NCI-H2196 treated with DMSO at 0.1 percent for 48 hours (cell line): Measurements from ENCODE around the gene SLC35D3.
"Not testable (repeated sequence)": the region's sequence is repeated elsewhere in the genome, so short reads cannot be mapped to it uniquely, and the experiment has no call there.

ENCODE experiments used
- DNase-seq: peaks from one replicate; lab custom pipeline; 2025; ENCODE audit not compliant: unreplicated experiment; lab: John Stamatoyannopoulos, UW

The SLC35D3 gene, protein sequence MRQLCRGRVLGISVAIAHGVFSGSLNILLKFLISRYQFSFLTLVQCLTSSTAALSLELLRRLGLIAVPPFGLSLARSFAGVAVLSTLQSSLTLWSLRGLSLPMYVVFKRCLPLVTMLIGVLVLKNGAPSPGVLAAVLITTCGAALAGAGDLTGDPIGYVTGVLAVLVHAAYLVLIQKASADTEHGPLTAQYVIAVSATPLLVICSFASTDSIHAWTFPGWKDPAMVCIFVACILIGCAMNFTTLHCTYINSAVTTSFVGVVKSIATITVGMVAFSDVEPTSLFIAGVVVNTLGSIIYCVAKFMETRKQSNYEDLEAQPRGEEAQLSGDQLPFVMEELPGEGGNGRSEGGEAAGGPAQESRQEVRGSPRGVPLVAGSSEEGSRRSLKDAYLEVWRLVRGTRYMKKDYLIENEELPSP

DNA sequence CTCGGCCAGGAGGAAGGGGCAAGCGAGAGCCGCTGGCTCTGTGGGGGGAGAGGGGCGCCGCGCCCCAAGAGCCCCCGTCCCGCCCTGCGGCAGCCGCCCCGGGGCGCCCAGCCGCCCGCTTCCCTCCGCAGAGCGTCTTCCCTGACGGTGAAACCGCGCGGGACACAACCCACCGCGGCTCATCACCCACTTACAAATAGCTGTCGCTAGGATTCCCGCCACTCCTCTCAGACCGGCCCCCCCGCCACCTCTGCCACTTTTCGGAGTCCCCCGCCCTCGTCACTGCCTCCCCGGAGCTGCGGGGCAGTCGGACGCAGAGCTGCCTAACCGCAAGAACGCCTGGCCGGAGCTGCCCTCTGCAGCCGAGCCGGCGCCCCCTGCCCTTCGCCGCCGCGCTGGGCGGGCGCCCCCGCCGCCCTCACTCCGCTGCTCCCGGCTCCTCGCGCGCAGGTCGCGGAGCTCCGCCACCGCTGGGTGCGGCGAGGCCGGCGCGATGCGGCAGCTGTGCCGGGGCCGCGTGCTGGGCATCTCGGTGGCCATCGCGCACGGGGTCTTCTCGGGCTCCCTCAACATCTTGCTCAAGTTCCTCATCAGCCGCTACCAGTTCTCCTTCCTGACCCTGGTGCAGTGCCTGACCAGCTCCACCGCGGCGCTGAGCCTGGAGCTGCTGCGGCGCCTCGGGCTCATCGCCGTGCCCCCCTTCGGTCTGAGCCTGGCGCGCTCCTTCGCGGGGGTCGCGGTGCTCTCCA is at the start of gene SLC35D3:
SLC35D3 (plus strand) TSS at position 366 of the 749 bp plus-strand sequence; CDS start at position 494, 128 bp downstream.
- DNase-seq = no peak

DNA sequence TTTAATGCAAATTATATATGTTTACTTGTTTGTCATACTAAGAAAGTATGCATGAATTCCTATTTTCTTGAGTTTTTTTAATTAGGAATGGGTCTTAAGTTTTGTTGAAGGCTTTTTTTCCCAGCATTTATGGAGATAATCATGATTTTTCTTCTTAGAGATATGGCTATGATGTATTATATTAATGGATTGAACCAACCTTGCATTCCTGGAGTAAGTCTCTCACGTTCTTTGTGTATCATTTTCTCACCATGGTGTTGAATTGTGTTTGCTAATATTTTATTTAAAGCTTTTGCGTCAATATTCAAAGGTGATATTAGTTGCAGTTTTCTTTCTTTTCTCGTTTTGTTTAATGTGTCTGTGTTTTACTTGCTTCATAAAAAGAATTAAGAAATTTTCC is 48.4 kb upstream of the SLC35D3 start:
- no peak for DNase-seq

GRCh38 chr6:136876469-136876868 is 45.6 kb upstream of the SLC35D3 start:
- DNase-seq = not testable (repeated sequence)

- no peak for DNase-seq
Observed at GRCh38 chr6:136880748-136881460, 41.2 kb upstream of the SLC35D3 start.

DNA sequence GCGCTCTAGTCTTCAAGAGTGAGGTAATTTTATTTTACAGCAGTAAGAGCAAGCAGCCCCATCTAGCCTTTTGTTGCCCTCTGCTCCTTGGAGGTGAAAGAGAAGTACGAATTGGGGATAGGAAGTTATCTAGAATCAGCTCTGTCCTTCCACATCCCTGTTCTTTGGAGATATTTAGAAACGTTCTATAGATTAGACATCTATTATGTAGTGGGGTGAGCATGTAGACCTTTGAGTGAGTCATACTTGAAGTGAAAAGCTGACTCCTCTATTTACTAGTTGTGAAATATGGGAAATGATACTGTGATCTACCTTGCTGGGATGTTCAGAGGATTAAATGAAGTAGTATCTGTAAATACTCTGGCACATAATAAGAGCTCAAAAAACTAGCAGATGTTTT is 36.0 kb upstream of the SLC35D3 start:
- no peak for DNase-seq

GRCh38 chr6:136887953-136888352 is 34.1 kb upstream of the SLC35D3 start:
- no peak for DNase-seq

DNA sequence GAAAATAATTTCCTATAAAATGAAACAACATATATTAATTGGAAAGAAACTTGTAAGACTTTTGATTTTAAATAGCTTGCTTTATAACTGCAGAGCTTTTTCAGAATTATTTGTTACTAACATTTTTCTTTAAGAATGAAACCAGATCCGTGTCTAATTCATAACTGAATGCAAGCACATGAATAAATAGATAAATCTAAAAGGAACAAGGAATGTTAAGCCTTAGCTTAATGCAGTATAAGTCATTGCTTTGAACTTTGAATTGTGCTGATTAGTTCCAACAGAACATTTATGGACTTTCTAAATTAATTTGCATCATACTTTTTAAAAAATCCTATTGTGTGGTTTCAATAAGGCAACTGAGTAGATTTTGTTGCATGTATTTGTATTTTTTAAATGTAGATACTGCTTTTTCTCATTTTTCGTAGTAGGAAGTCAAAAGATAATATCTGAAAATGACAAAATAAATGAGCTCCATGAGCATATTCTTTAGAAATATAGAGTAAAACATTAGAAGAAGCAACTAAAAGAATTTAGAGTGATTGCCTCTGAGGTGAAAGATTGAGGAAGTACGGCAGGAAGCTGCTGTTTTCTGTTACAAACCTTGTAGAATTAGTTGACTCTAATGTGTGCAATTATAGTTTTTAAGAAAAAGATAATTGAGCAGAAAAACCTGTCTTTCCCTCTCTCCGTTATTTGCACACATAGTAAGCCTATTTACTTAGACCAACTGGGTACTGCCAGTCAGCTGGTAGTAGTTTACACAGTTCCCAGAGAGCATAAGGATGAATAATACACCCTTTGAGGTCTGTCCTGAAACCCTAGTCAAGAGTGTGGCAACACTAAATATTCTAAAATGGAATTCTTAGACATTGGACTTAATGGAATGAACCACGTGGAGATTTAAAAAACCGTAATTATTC is 32.6 kb upstream of the SLC35D3 start:
- DNase-seq = no peak

DNA sequence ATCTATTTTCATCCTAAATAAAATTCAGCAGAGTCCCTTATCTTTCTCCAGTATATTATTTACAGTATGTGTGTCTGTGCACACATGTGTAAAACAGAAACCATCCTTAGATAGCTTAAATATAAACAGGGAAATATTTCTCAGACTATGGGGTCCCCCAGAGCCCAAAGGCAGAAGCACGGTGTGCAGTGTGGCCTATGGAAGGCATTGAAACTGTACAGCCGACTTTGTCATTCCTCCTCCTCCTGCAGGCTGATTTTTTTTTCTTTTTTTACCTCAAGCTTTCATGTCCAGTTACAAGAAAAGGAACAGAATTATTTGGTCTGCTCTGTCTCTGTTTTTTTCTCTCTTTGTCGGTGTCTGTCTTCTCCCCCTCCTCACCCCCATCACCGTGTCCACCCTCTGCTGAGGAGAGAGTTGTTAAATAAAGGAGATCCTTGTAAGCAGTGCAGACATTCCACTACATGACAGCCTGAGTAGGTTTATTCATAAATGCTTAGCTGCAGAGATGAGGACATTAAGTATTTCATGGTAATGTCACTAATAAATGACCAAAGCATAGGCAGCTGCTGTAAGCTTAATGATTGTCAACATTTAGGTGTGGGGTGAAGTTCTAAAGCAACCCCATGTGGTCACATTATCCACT is 31.8 kb upstream of the SLC35D3 start:
- no peak for DNase-seq

DNA sequence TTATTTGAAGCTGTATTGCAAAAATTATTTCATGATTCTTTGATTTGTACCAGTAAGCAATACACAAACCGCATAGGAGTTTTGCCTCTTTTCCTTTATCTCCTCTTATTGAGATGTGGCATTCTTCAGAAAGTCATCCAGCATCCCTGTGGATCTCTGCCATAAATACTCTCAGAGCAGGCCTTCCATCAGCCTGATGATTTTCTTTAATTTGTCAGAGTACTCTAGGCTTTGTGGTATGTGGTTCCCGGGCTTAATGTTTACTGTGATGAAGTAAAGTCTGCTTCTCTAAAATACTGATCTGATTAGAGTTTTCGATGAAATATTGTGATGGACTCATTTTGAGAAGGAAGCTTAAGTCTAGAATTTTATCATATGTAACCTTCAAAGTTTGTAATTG is 31.1 kb upstream of the SLC35D3 start:
- DNase-seq = no peak

DNA sequence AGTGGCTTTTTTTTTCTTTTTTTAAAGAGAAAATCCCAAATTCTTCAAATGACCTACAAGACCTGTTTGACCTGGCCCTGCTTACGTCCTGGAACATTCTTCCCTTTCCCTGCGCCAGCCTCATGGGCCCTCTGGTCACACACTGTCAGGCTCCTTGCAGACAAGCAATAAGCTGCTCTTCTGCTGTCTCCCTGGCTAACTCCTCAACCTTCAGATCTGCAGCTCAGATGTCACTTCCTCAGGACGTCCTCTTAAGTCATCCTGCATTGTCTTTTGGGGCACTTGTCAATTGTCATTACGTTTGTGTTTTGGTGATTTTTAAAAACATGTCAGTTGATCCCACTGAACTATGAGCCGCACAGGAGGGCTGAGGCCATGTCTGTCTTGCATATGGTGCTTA is 28.9 kb upstream of the SLC35D3 start:
- DNase-seq = no peak

DNA sequence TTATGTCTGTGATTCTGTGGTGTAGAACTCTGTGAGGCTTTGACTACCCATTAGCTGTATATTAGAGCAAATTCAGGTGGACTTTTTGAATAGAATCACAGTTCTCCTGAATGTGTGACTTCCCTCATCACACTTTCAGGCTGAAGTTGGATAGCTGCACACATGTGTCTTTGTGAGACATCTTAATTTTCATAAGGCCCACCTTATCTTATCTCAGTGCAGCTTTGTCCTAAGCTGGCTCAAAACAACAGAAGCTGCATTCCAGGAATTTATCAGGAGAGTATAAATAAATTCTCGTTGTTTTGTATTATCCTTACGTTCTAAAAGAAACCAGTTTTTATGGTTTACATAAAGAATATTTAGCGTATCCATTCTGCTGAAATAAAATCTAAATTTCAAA is 26.2 kb upstream of the SLC35D3 start:
- no peak for DNase-seq

DNA sequence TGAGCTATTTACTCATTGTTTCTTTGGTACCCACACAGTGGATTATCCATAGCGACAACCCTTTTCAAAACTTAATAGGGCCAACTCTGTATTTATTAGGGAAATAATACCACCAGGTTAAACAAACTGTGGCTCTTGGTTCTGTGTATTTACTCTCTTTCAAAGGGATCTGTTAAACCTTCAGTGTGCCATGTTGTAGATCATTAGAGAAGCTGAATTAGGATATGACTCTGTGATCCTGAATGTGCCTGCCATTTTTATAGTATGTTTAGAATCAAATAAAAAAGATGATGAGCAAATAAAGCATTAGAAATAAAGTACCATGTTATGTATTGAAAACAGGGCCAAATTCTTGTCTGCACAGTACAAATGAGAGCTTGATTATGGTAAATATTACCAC is 25.0 kb upstream of the SLC35D3 start:
- DNase-seq = no peak

DNA sequence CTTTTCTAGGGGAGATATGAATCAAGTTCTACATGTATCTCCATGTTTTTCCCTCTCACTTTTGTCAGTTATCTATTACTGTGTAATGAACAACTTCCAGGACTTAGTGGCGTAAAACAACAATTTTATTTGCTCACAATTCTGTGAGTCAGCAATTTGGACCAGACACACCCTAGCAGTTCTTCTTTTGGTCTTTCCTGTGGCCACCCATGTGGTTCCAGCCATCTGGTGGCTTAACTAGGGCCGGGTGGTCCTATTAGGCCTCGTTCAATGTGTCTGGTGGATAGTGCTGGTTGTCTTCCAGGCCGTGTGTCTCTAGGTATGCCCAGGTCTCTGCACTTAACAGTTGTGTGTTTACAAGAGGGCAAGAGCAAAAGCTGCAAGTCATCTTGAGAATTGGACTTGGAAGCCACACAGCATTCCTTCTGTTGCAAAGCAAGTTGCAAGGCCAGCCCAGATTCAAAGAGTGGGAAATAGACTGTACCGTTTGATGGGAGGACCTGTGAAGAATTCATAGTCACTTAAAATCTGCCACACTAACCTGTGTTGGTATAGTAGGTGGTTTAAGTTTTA is 20.8 kb upstream of the SLC35D3 start:
- no peak for DNase-seq

- not testable (repeated sequence) for DNase-seq
Observed at GRCh38 chr6:136904477-136904876, 17.6 kb upstream of the SLC35D3 start.

GRCh38 chr6:136914947-136915346 is 7.2 kb upstream of the SLC35D3 start:
- no peak for DNase-seq

- DNase-seq = no peak
Observed at GRCh38 chr6:136918706-136919105, 3.4 kb upstream of the SLC35D3 start.

- DNase-seq = no peak
Observed at GRCh38 chr6:136920216-136920615, 1.9 kb upstream of the SLC35D3 start.

GRCh38 chr6:136920671-136921380 is 1.3 kb upstream of the SLC35D3 start:
- DNase-seq = no peak

DNA sequence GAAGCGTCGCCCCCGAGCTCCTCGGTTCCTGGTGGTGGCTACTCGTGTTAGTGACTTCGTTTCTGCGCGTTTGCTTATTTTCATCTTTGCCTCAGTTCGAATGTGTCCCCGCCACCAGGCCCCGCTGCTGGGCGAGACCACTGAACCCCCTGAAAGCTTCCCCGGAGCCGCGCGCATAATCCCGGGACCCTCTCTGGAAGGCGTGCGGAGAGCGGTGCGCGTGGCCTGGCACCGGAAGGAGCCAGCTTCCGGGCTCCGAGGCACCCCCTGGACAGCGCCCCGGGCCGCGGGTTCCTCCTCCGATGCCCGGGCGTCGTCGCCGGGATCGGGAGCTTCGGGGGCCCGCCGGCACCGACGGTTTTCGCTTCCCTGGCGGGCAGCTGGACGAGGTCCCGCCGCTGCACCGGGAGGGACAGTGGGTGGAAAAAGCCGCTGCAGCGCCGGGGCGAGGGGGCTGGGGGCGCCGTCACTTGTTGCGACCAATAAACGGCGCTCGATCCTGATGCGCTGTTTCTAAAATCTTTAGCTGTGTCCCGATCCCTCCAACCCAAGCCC is 643 bp upstream of the SLC35D3 start:
- no peak for DNase-seq
